Amniotic epithelial cell (primary cell): Measurements from ENCODE around the gene CTNNA2.

Experiments
- DNase-seq: peaks from one replicate; pipeline ENCODE4 v3.0.0-alpha.2; 2010; ENCODE audit warnings: low read depth

The CTNNA2 gene

GRCh38 chr2:79789811-79790210 lies 277.0 kb downstream of the CTNNA2 start:
- no peak for DNase-seq

- no peak for DNase-seq
Measured at GRCh38 chr2:79792090-79792489, 279.2 kb downstream of the CTNNA2 start.

GRCh38 chr2:79793006-79793405 lies 280.2 kb downstream of the CTNNA2 start:
- no peak for DNase-seq

GRCh38 chr2:79796641-79797040 lies 283.8 kb downstream of the CTNNA2 start:
- no peak for DNase-seq

- no peak for DNase-seq
Measured at GRCh38 chr2:79798776-79799175, 285.9 kb downstream of the CTNNA2 start.

- DNase-seq, result no peak
Measured at GRCh38 chr2:79799729-79800128, 286.9 kb downstream of the CTNNA2 start.

- DNase-seq, result no peak
Measured at GRCh38 chr2:79801082-79801481, 288.2 kb downstream of the CTNNA2 start.

GRCh38 chr2:79817288-79817687 lies 304.4 kb downstream of the CTNNA2 start:
- no peak for DNase-seq

- DNase-seq, result no peak
Measured at GRCh38 chr2:79820281-79820680, 307.4 kb downstream of the CTNNA2 start.

GRCh38 chr2:79822136-79822535 lies 309.3 kb downstream of the CTNNA2 start:
- DNase-seq, result no peak

- DNase-seq, result no peak
Measured at GRCh38 chr2:79824086-79824786, 311.4 kb downstream of the CTNNA2 start.

GRCh38 chr2:79827881-79828280 lies 315.0 kb downstream of the CTNNA2 start:
- no peak for DNase-seq

GRCh38 chr2:79830501-79830900 lies 317.6 kb downstream of the CTNNA2 start:
- DNase-seq, result no peak

- no peak for DNase-seq
Measured at GRCh38 chr2:79831961-79832360, 319.1 kb downstream of the CTNNA2 start.

GRCh38 chr2:79832511-79833234 lies 319.8 kb downstream of the CTNNA2 start:
- no peak for DNase-seq

- no peak for DNase-seq
Measured at GRCh38 chr2:79833235-79833878, 320.5 kb downstream of the CTNNA2 start.

- DNase-seq, result no peak
Measured at GRCh38 chr2:79835911-79836310, 323.1 kb downstream of the CTNNA2 start.

GRCh38 chr2:79844011-79844410 lies 331.2 kb downstream of the CTNNA2 start:
- no peak for DNase-seq

GRCh38 chr2:79846878-79847277 lies 334.0 kb downstream of the CTNNA2 start:
- DNase-seq, result no peak

GRCh38 chr2:79849241-79849640 lies 336.4 kb downstream of the CTNNA2 start:
- no peak for DNase-seq

- no peak for DNase-seq
Measured at GRCh38 chr2:79849949-79850348, 337.1 kb downstream of the CTNNA2 start.

- DNase-seq, result no peak
Measured at GRCh38 chr2:79850912-79851311, 338.1 kb downstream of the CTNNA2 start.
